ENCODE measurements around the gene UBE2D1. TPM values are rescaled to one million over a fixed set of nuclear protein-coding genes. Genes with fewer than 3 reads are reported as not detected.

Gene UBE2D1
- total and polyA plus RNA-seq, 8 donors, result 20.6 to 34.8 (median 33.0) TPM

- ATAC-seq, result no peak
- Histone ChIP-seq H3K36me3 (peaks cover 0 to 19% of the 10 kb centered on the region in 2 donors), H3K4me3 (no peak overlapping the region), H3K9me3 (no peaks in the 10 kb centered on the region), H3K4me1 (peaks cover 0 to 37% of the 10 kb centered on the region in 2 donors), H3K27me3 (no peaks in the 10 kb centered on the region), H3K27ac (no peak overlapping the region)
- intact Hi-C loops (cut with DNase I), result no loop called here
- no peak for DNase-seq
- TF ChIP-seq CTCF (IDR thresholded peaks at IDR 0.05), result no peak
These were observed 24.7 kb downstream of the UBE2D1 start for GRCh38 chr10:58359541-58359940.

- peak overlapping the region in 1 of 2 donors; percentile 39 for H3K27ac ChIP-seq
- ATAC-seq (no peak), DNase-seq (no peak)
- no peak for TF ChIP-seq CTCF (IDR thresholded peaks at IDR 0.05)
- intact Hi-C loops (cut with DNase I), result no loop called here
- no peak overlapping the region for H3K4me3 ChIP-seq
- H3K27me3 ChIP-seq, result no peaks in the 10 kb centered on the region
- peaks cover 0 to 32% of the 10 kb centered on the region in 2 donors for H3K4me1 ChIP-seq
- peaks cover 0 to 19% of the 10 kb centered on the region in 2 donors for H3K36me3 ChIP-seq
- H3K9me3 ChIP-seq, result no peaks in the 10 kb centered on the region
These were observed 25.7 kb downstream of the UBE2D1 start for GRCh38 chr10:58360412-58361004.

- Histone ChIP-seq H3K4me3 (no peak overlapping the region), H3K9me3 (no peaks in the 10 kb centered on the region), H3K4me1 (peaks cover 0 to 30% of the 10 kb centered on the region in 2 donors), H3K36me3 (peaks cover 0 to 19% of the 10 kb centered on the region in 2 donors), H3K27ac (no peak overlapping the region), H3K27me3 (no peaks in the 10 kb centered on the region)
- TF ChIP-seq CTCF (IDR thresholded peaks at IDR 0.05), result no peak
- DNase-seq (no peak), ATAC-seq (no peak)
- intact Hi-C loops (cut with DNase I), result no loop called here
These were observed 26.5 kb downstream of the UBE2D1 start for GRCh38 chr10:58361353-58361752.

GRCh38 chr10:58362027-58362789 lies 27.4 kb downstream of the UBE2D1 start:
- DNase-seq, result peak in 1 of 4 donors; percentile 40
- no peaks in the 10 kb centered on the region for H3K9me3 ChIP-seq
- no peak overlapping the region for H3K27ac ChIP-seq
- no peak overlapping the region for H3K4me3 ChIP-seq
- no peak for ATAC-seq
- no peak for TF ChIP-seq CTCF (IDR thresholded peaks at IDR 0.05)
- H3K27me3 ChIP-seq, result no peaks in the 10 kb centered on the region
- H3K36me3 ChIP-seq, result peaks cover 0 to 23% of the 10 kb centered on the region in 2 donors
- intact Hi-C loops (cut with DNase I), result no loop called here
- peaks cover 0 to 30% of the 10 kb centered on the region in 2 donors for H3K4me1 ChIP-seq

GRCh38 chr10:58367069-58367468 lies 32.3 kb downstream of the UBE2D1 start:
- intact Hi-C loops (cut with DNase I), result no loop called here
- H3K4me3 ChIP-seq, result no peak overlapping the region
- H3K4me1 ChIP-seq, result no peaks in the 10 kb centered on the region
- DNase-seq (no peak), ATAC-seq (no peak)
- no peaks in the 10 kb centered on the region for H3K27me3 ChIP-seq
- no peaks in the 10 kb centered on the region for H3K9me3 ChIP-seq
- TF ChIP-seq CTCF (IDR thresholded peaks at IDR 0.05), result no peak
- H3K27ac ChIP-seq, result no peak overlapping the region
- H3K36me3 ChIP-seq, result peaks cover 0 to 16% of the 10 kb centered on the region in 2 donors
